Colon (tissue), 2 donors: ENCODE measurements around the gene LRIT3.
"Not testable (repeated sequence)": the region's sequence is repeated elsewhere in the genome, so short reads cannot be mapped to it uniquely, and the experiment has no call there.

ENCODE experiments used
- FAIRE-seq: peaks from 2 replicates; lab custom pipeline; 2012; peaks lifted over from hg19 to GRCh38; lab: Jason Lieb, UNC
- donor health status: control.
- donor health status: control.

Gene LRIT3

GRCh38 chr4:109859426-109860300, 11.8 kb downstream of the LRIT3 start:
- not testable (repeated sequence) for FAIRE-seq

GRCh38 chr4:109861271-109861670, 13.4 kb downstream of the LRIT3 start:
- no peak for FAIRE-seq

- FAIRE-seq = no peak
These were observed 14.1 kb downstream of the LRIT3 start for GRCh38 chr4:109861916-109862511.

GRCh38 chr4:109864134-109864533, 16.2 kb downstream of the LRIT3 start:
- FAIRE-seq = peak; percentile 78

GRCh38 chr4:109870061-109870460, 22.2 kb downstream of the LRIT3 start:
- FAIRE-seq = no peak

GRCh38 chr4:109872065-109872464, 24.2 kb downstream of the LRIT3 start:
- no peak for FAIRE-seq

- FAIRE-seq = no peak
These were observed 25.2 kb downstream of the LRIT3 start for GRCh38 chr4:109872950-109873656.

GRCh38 chr4:109873791-109874514, 26.0 kb downstream of the LRIT3 start:
- FAIRE-seq = no peak

- FAIRE-seq = no peak
These were observed 27.2 kb downstream of the LRIT3 start for GRCh38 chr4:109875106-109875505.

- FAIRE-seq = not testable (repeated sequence)
These were observed 27.6 kb downstream of the LRIT3 start for GRCh38 chr4:109875553-109875952.

- FAIRE-seq = no peak
These were observed 28.8 kb downstream of the LRIT3 start for GRCh38 chr4:109876634-109877265.

GRCh38 chr4:109877400-109877799, 29.5 kb downstream of the LRIT3 start:
- FAIRE-seq = no peak

- FAIRE-seq = no peak
These were observed 30.4 kb downstream of the LRIT3 start for GRCh38 chr4:109878355-109878754.

GRCh38 chr4:109879081-109879480, 31.2 kb downstream of the LRIT3 start:
- FAIRE-seq = no peak

GRCh38 chr4:109879636-109880314, 31.9 kb downstream of the LRIT3 start:
- no peak for FAIRE-seq

- no peak for FAIRE-seq
These were observed 38.4 kb downstream of the LRIT3 start for GRCh38 chr4:109886303-109886702.

GRCh38 chr4:109887071-109887470, 39.2 kb downstream of the LRIT3 start:
- no peak for FAIRE-seq

GRCh38 chr4:109890076-109890475, 42.2 kb downstream of the LRIT3 start:
- FAIRE-seq = no peak

- no peak for FAIRE-seq
These were observed 54.8 kb downstream of the LRIT3 start for GRCh38 chr4:109902559-109903251.

- FAIRE-seq = no peak
These were observed 60.8 kb downstream of the LRIT3 start for GRCh38 chr4:109908731-109909130.

- no peak for FAIRE-seq
These were observed 62.3 kb downstream of the LRIT3 start for GRCh38 chr4:109910256-109910655.
